Calu3 (cell line): Measurements from ENCODE around the gene EXO5. TPM values are rescaled to one million over a fixed set of nuclear protein-coding genes. Genes with fewer than 3 reads are reported as not detected.

ENCODE experiments used
- Bru-seq: library from RNA; stranded (reverse); fragments of 400-500 nt; gene quantifications from one replicate; lab custom pipeline; 2021; lab: Mats Ljungman, UMichigan
- BruChase-seq, 2 experiments: library from RNA; stranded (reverse); fragments of 400-500 nt; gene quantifications; one replicate each; lab custom pipeline; 2021; lab: Mats Ljungman, UMichigan
- BruUV-seq: library from RNA; stranded (reverse); fragments of 400-500 nt; replicated peaks from 2 replicates; lab custom pipeline; 2021; lab: Mats Ljungman, UMichigan
- CTCF ChIA-PET: fragments of 300-600 bp; sonication (Branson Sonifier 250); formaldehyde crosslinking; loops from one replicate; lab custom pipeline; 2022; ENCODE audit warnings: antibody characterized with exemption; lab: Charles Lee
- DNase-seq: peaks from one replicate; pipeline ENCODE4 v3.0.0; 2022
- H3K27ac Mint-ChIP-seq: one replicate; pipeline ENCODE4 v1.8.0; 2022; ENCODE audit warnings: mixed read lengths; ENCODE audit not compliant: unreplicated experiment
- H3K27me3 Mint-ChIP-seq: one replicate; pipeline ENCODE4 v1.8.0; 2022; ENCODE audit warnings: mixed read lengths; ENCODE audit not compliant: unreplicated experiment
- H3K36me3 Mint-ChIP-seq: one replicate; pipeline ENCODE4 v1.8.0; 2022; ENCODE audit warnings: mild to moderate bottlenecking, moderate library complexity, mixed read lengths; ENCODE audit not compliant: insufficient read depth, unreplicated experiment
- H3K4me1 Mint-ChIP-seq: one replicate; pipeline ENCODE4 v1.8.0; 2022; ENCODE audit warnings: mild to moderate bottlenecking, low read depth, mixed read lengths; ENCODE audit not compliant: unreplicated experiment
- H3K4me3 Mint-ChIP-seq: one replicate; pipeline ENCODE4 v1.8.0; 2022; ENCODE audit warnings: mild to moderate bottlenecking, low read depth, moderate library complexity, mixed read lengths; ENCODE audit not compliant: unreplicated experiment
- H3K9me3 Mint-ChIP-seq: one replicate; pipeline ENCODE4 v1.8.0; 2022; ENCODE audit warnings: low read depth, mixed read lengths; ENCODE audit not compliant: unreplicated experiment
- intact Hi-C: fragments of 100-400 bp; cut with micrococcal nuclease; formaldehyde crosslinking; loops from one replicate; pipeline ENCODE4 v1.10.0; 2022; ENCODE audit not compliant: unreplicated experiment
- long read RNA-seq: library from polyadenylated mRNA; stranded (forward); transcript quantifications from one replicate; pipeline ENCODE4 v2.0.0, GENCODE V29; 2022
- total RNA-seq: library from RNA; stranded (reverse); gene quantifications from 2 replicates; pipeline ENCODE4 v1.2.3, GENCODE V29; 2022
- TF ChIP-seq, protein P1 (sequence below): fragments of 200-600 bp; IDR thresholded peaks from one replicate; pipeline ENCODE4 v1.8.0; 2022; ENCODE audit warnings: antibody characterized with exemption; ENCODE audit not compliant: unreplicated experiment

Gene EXO5
- total RNA-seq (11.7 and 12.2 TPM in 2 replicates), Bru-seq, nascent RNA (percentile 64 among the genes with signal in this experiment), BruChase-seq, experiment 1, labeled RNA remaining after a 6-hour chase (percentile 53 among the genes with signal in this experiment), BruChase-seq, experiment 2, labeled RNA remaining after a 2-hour chase (percentile 64 among the genes with signal in this experiment)
- long read RNA-seq, partial matches to known transcripts: 3 of 14 reads
- long read RNA-seq, other reads (novel, unspliced or antisense): 1 of 14 reads

GRCh38 chr1:40508375-40509341, at the start of gene EXO5:
EXO5 (plus strand) TSS chr1:40508767; CDS start chr1:40514545, 5,778 bp downstream.
- Mint-ChIP-seq H3K4me1 (peaks cover 9% of the 10 kb centered on the region), H3K27ac (peak within 1 kb of the TSS; percentile 61), H3K36me3 (peaks cover 18% of the 10 kb centered on the region), H3K9me3 (peaks cover 22% of the 10 kb centered on the region), H3K4me3 (peak within 1 kb of the TSS; percentile 86), H3K27me3 (no peaks in the 10 kb centered on the region)
- BruUV-seq: no TSS peak
- CTCF ChIA-PET: interaction anchor here (0.5 to 1.4 kb wide), 2 partner anchors 23 to 621 kb away, joined by 3 read pairs; partner anchors contain the start of gene ZNF684
- intact Hi-C loops: loop anchor here (5.0 kb wide), 1 partner anchor 51 kb away; no protein-coding TSS in a partner anchor
- TF ChIP-seq, protein P1, sequence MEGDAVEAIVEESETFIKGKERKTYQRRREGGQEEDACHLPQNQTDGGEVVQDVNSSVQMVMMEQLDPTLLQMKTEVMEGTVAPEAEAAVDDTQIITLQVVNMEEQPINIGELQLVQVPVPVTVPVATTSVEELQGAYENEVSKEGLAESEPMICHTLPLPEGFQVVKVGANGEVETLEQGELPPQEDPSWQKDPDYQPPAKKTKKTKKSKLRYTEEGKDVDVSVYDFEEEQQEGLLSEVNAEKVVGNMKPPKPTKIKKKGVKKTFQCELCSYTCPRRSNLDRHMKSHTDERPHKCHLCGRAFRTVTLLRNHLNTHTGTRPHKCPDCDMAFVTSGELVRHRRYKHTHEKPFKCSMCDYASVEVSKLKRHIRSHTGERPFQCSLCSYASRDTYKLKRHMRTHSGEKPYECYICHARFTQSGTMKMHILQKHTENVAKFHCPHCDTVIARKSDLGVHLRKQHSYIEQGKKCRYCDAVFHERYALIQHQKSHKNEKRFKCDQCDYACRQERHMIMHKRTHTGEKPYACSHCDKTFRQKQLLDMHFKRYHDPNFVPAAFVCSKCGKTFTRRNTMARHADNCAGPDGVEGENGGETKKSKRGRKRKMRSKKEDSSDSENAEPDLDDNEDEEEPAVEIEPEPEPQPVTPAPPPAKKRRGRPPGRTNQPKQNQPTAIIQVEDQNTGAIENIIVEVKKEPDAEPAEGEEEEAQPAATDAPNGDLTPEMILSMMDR: no peak
- peak; percentile 78 for DNase-seq

GRCh38 chr1:40462956-40463590, 45.5 kb upstream of the EXO5 start:
- TF ChIP-seq, protein P1: no peak
- no TSS peak for BruUV-seq
- H3K27me3 Mint-ChIP-seq: no peaks in the 10 kb centered on the region
- intact Hi-C loops: no loop called here
- no peaks in the 10 kb centered on the region for H3K4me1 Mint-ChIP-seq
- CTCF ChIA-PET: no interaction called here
- no peak overlapping the region for H3K27ac Mint-ChIP-seq
- H3K4me3 Mint-ChIP-seq: no peak overlapping the region
- no peak for DNase-seq
- peaks cover 36% of the 10 kb centered on the region for H3K9me3 Mint-ChIP-seq
- H3K36me3 Mint-ChIP-seq: peaks cover 5% of the 10 kb centered on the region

GRCh38 chr1:40469327-40469726, 39.2 kb upstream of the EXO5 start:
- Mint-ChIP-seq H3K4me3 (no peak overlapping the region), H3K4me1 (no peaks in the 10 kb centered on the region), H3K36me3 (no peaks in the 10 kb centered on the region), H3K9me3 (peaks cover 33% of the 10 kb centered on the region), H3K27me3 (no peaks in the 10 kb centered on the region), H3K27ac (no peak overlapping the region)
- intact Hi-C loops: no loop called here
- CTCF ChIA-PET: no interaction called here
- TF ChIP-seq, protein P1: no peak
- no TSS peak for BruUV-seq
- DNase-seq: no peak

DNA sequence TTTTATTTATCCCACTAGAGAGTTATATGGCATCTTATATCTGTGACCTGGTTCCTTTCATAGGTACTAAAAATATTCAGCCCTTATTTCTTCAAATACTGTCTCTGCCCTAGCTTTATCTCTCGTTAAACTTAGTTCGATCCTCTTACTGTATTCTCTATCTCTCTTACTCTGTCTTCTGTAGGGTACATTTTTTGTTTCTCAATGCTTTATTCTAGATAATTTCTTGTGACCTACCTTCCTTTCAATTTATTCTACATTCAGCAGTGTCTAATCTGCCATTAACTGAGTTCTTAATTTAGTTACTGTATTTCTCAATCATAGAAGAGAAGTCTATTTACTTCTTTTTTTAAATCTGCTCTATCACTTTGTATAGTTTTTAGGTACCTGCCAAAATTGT, 33.3 kb upstream of the EXO5 start:
- no peak overlapping the region for H3K27ac Mint-ChIP-seq
- CTCF ChIA-PET: interaction anchor here (0.8 kb wide), 1 partner anchor 1533 kb away, joined by 3 read pairs; no protein-coding TSS in a partner anchor
- DNase-seq: no peak
- no TSS peak for BruUV-seq
- H3K36me3 Mint-ChIP-seq: peaks cover 23% of the 10 kb centered on the region
- H3K27me3 Mint-ChIP-seq: no peaks in the 10 kb centered on the region
- no peak overlapping the region for H3K4me3 Mint-ChIP-seq
- H3K4me1 Mint-ChIP-seq: peaks cover 10% of the 10 kb centered on the region
- TF ChIP-seq, protein P1: no peak
- intact Hi-C loops: no loop called here
- H3K9me3 Mint-ChIP-seq: peaks cover 14% of the 10 kb centered on the region
